GM12891 (cell line): ENCODE measurements around the gene TRAF7.
A peak's percentile ranks its signal among the peaks of the same experiment; 100 is the strongest.

Experiments used
- DNase-seq: peaks from one replicate; pipeline ENCODE4 v3.0.0; 2011; ENCODE audit warnings: low spot score; ENCODE audit not compliant: insufficient read length
- FAIRE-seq: peaks from 2 replicates; lab custom pipeline; 2011; peaks lifted over from hg19 to GRCh38; lab: Jason Lieb, UNC
- PAX5 ChIP-seq: IDR thresholded peaks from 2 replicates; pipeline ENCODE4 v1.6.1; 2011; ENCODE audit warnings: low read length, moderate library complexity, mild to moderate bottlenecking; ENCODE audit not compliant: insufficient read depth, severe bottlenecking
- POLR2A ChIP-seq: IDR thresholded peaks from 2 replicates; pipeline ENCODE4 v1.6.1; 2011; ENCODE audit warnings: low read depth, low read length, control low read depth
- POLR2AphosphoS5 ChIP-seq: IDR thresholded peaks from 2 replicates; pipeline ENCODE4 v1.6.1; 2011; ENCODE audit warnings: low read depth, low read length, control low read depth
- POU2F2 ChIP-seq: IDR thresholded peaks from 2 replicates; pipeline ENCODE4 v1.6.1; 2011; ENCODE audit warnings: low read depth, mild to moderate bottlenecking, control low read depth, low read length, moderate library complexity
- SPI1 ChIP-seq: IDR thresholded peaks from 2 replicates; pipeline ENCODE4 v1.6.1; 2011; ENCODE audit warnings: low read depth, low read length, control low read depth
- TAF1 ChIP-seq: IDR thresholded peaks from 2 replicates; pipeline ENCODE4 v1.6.1; 2011; ENCODE audit warnings: low read depth, low read length, control low read depth

Gene TRAF7

GRCh38 chr16:2194166-2194834 is 38.7 kb downstream of the TRAF7 start:
- TF ChIP-seq TAF1 (no peak), POLR2AphosphoS5 (no peak), POLR2A (no peak)
- no peak for FAIRE-seq
- no peak for DNase-seq

DNA sequence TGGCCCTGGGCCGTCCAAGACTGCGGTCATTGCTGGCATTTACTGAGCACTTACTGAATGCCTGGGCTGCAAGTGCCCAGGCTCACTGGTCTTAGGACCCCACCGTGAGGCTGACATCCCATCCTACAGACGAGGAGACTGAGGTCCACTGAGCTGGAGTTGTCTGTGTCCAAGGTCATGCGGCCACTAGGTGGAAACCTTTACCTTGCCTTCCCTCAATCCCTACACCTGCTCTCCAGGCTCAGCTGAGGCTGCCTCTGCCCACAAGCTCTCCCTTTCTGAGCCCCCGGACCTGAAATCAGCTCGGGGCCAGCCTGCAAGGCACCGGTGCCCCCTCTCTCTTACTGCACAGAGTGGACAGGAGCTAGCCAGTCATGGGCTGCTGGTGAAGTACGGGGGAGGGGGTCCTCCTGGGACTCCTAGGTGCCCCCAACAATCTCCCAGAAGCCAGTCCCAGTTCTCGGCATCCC is 39.3 kb downstream of the TRAF7 start:
- DNase-seq = peak; percentile 68
- no peak for TF ChIP-seq POLR2AphosphoS5
- TF ChIP-seq SPI1 = no peak
- TF ChIP-seq TAF1 = no peak
- no peak for TF ChIP-seq PAX5
- TF ChIP-seq POLR2A = no peak
- no peak for TF ChIP-seq POU2F2
- peak; percentile 82 for FAIRE-seq

- DNase-seq (no peak), FAIRE-seq (no peak)
- no peak for TF ChIP-seq POU2F2
- TF ChIP-seq PAX5 = no peak
Observed at GRCh38 chr16:2195322-2196161, 40.0 kb downstream of the TRAF7 start.

GRCh38 chr16:2196162-2196980 is 40.8 kb downstream of the TRAF7 start, which contains the start of gene CASKIN1:
Gene CASKIN1 (minus strand): TSS chr16:2196605. CDS start chr16:2196432, 173 bp downstream.
- FAIRE-seq = no peak
- no peak for DNase-seq
- TF ChIP-seq TAF1 (no peak), POLR2AphosphoS5 (no peak), POU2F2 (no peak), SPI1 (no peak), PAX5 (no peak), POLR2A (no peak)

- FAIRE-seq (no peak), DNase-seq (no peak)
- TF ChIP-seq TAF1 (no peak), POLR2A (no peak), SPI1 (no peak), POLR2AphosphoS5 (no peak), POU2F2 (no peak), PAX5 (no peak)
Observed at GRCh38 chr16:2196981-2197511, 41.5 kb downstream of the TRAF7 start.

DNA sequence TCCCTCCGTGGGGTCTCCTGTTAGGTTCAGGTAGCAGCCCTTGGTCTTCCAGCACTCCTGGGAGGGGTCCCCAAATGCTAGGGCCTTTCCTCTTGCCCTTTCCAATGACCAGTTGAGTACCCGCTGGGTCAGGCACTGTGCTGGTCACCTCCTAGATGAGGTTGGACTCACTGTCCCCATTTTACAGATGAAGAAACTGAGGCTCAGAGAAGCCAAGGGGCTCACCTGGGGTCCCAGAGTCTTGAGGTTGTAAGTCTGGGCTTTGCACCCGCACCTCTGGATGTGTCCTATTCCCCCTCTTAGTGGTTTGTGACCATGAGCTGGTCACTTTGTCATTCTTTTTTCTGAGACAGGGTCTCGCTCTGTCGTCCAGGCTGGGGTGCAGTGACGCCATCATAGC is 42.2 kb downstream of the TRAF7 start:
- TF ChIP-seq POLR2A (no peak), PAX5 (no peak)
- DNase-seq (no peak), FAIRE-seq (no peak)

- FAIRE-seq = no peak
Observed at GRCh38 chr16:2198283-2198682, 42.7 kb downstream of the TRAF7 start.

DNA sequence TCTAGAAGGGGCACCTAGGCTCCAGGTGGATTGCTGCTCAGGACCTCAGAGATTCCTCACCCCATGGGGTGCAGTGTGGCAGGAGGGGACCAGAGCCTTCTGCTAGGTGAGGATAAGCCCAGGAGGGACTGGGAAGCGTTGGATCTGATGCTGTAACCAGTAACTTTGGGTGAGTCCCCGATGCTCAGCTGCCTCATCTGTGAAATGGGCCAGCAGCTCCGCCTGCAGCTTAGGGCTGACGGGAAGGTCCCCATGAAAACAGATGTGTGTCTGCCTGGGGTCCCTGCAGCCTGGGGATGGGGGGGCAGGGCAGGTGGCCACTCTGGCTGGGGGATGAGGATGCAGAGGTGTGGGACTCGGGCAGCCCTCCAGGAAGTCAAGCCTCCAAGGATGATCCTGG is 43.5 kb downstream of the TRAF7 start:
- no peak for TF ChIP-seq SPI1
- no peak for TF ChIP-seq POLR2AphosphoS5
- TF ChIP-seq POU2F2 = no peak
- no peak for TF ChIP-seq POLR2A
- TF ChIP-seq PAX5 = no peak

More at GRCh38 chr16:2198283-2198682, 42.7 kb downstream of the TRAF7 start:
- DNase-seq = no peak
- no peak for TF ChIP-seq POLR2A
- TF ChIP-seq TAF1 = no peak
- TF ChIP-seq POU2F2 = no peak
- no peak for TF ChIP-seq PAX5
- no peak for TF ChIP-seq POLR2AphosphoS5
- no peak for TF ChIP-seq SPI1

DNA sequence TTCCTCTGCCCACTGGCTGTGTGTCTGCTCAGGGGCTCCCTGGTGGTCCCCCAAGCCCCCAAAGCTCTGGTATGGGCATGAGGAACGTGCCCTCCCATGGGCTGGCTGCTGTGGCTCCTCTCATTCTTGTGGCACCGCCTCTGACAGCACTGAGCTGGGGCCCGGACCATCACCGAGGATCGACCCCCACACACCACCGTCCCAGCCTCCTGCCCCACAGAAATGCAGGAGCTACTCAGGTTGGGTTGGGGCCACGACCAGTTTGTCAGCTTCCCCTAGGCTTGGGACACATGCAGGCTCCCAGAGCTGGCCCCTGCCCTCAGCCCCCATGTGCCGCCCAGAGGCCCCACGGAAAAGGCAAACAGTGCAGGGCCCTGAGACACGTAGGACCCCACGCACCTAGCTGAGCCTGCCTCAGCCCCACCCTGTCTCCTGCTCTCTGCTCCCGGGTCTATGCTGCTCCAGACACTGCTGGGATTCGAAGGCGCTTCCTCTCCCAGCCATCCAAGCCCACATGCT is 44.1 kb downstream of the TRAF7 start:
- TF ChIP-seq POLR2A = no peak
- no peak for TF ChIP-seq TAF1
- TF ChIP-seq PAX5 = no peak
- FAIRE-seq = no peak
- no peak for DNase-seq

More for the DNA sequence above, 43.5 kb downstream of the TRAF7 start:
- no peak for DNase-seq
- no peak for FAIRE-seq
